ENCODE results near the gene GSTT2. TPM values are rescaled to one million over a fixed set of nuclear protein-coding genes. Genes with fewer than 3 reads are reported as not detected.
"Not testable (repeated sequence)": the region's sequence is repeated elsewhere in the genome, so short reads cannot be mapped to it uniquely, and the experiment has no call there.

GSTT2 gene
- total RNA-seq, 1 donor from 2014 or later = not detected

- H3K4me1 ChIP-seq; H3K27me3 ChIP-seq; DNase-seq (ENCODE audit: extremely low spot score in 2 of 2); H3K9me3 ChIP-seq; H3K27ac ChIP-seq; H3K36me3 ChIP-seq; intact Hi-C loops (cut with DNase I); H3K4me3 ChIP-seq: not testable (repeated sequence)
Measured at GRCh38 chr22:23954991-23955305, 25.0 kb upstream of the GSTT2 start.

- H3K4me3 ChIP-seq; H3K9me3 ChIP-seq; H3K36me3 ChIP-seq; intact Hi-C loops (cut with DNase I); H3K4me1 ChIP-seq; H3K27me3 ChIP-seq; DNase-seq (ENCODE audit: extremely low spot score in 2 of 2); H3K27ac ChIP-seq: not testable (repeated sequence)
Measured at GRCh38 chr22:23955886-23956285, 24.0 kb upstream of the GSTT2 start.

- H3K4me1 ChIP-seq; intact Hi-C loops (cut with DNase I); H3K36me3 ChIP-seq; DNase-seq (ENCODE audit: extremely low spot score in 2 of 2); H3K27me3 ChIP-seq; H3K4me3 ChIP-seq; H3K27ac ChIP-seq; H3K9me3 ChIP-seq: not testable (repeated sequence)
- TF ChIP-seq POLR2AphosphoS5 (IDR thresholded peaks at IDR 0.05; ENCODE audit: insufficient read depth in 1 of 2, low read depth in 1 of 2) = peak in 1 of 2 donors; percentile 20
- peak; percentile 58 to 93 (median 90) for TF ChIP-seq CTCF (IDR thresholded peaks at IDR 0.05)
Measured at GRCh38 chr22:23956301-23956900, 23.5 kb upstream of the GSTT2 start.

GRCh38 chr22:23961084-23961771 lies 18.7 kb upstream of the GSTT2 start, which contains the start of gene GSTT2B:
Gene GSTT2B (minus strand): TSS chr22:23961195. CDS start chr22:23961131, 64 bp downstream.
- intact Hi-C loops (cut with DNase I); H3K4me1 ChIP-seq; H3K27ac ChIP-seq; DNase-seq (ENCODE audit: extremely low spot score in 2 of 2); H3K36me3 ChIP-seq; H3K4me3 ChIP-seq; H3K27me3 ChIP-seq; H3K9me3 ChIP-seq: not testable (repeated sequence)

GRCh38 chr22:23966094-23966493 lies 13.8 kb upstream of the GSTT2 start:
- H3K4me1 ChIP-seq; intact Hi-C loops (cut with DNase I); H3K27me3 ChIP-seq; H3K27ac ChIP-seq; H3K4me3 ChIP-seq; DNase-seq (ENCODE audit: extremely low spot score in 2 of 2); H3K9me3 ChIP-seq: not testable (repeated sequence)
- peaks cover 0 to 22% of the 10 kb centered on the region in 2 donors for H3K36me3 ChIP-seq

GRCh38 chr22:23966568-23966967 lies 13.4 kb upstream of the GSTT2 start, which contains the start of gene DDTL:
Gene DDTL (plus strand): TSS chr22:23966888. CDS start chr22:23966915, 27 bp downstream.
- H3K4me3 ChIP-seq; H3K4me1 ChIP-seq; H3K27ac ChIP-seq; intact Hi-C loops (cut with DNase I); DNase-seq (ENCODE audit: extremely low spot score in 2 of 2); H3K27me3 ChIP-seq; H3K9me3 ChIP-seq: not testable (repeated sequence)
- peaks cover 0 to 25% of the 10 kb centered on the region in 2 donors for H3K36me3 ChIP-seq

GRCh38 chr22:23969071-23969470 lies 10.9 kb upstream of the GSTT2 start:
- no peak overlapping the region for H3K27ac ChIP-seq
- no peak for DNase-seq (ENCODE audit: extremely low spot score in 2 of 2)
- H3K36me3 ChIP-seq = peaks cover 0 to 25% of the 10 kb centered on the region in 2 donors
- no peaks in the 10 kb centered on the region for H3K27me3 ChIP-seq
- H3K4me1 ChIP-seq = no peaks in the 10 kb centered on the region
- no peak overlapping the region for H3K4me3 ChIP-seq
- TF ChIP-seq POLR2AphosphoS5 (IDR thresholded peaks at IDR 0.05; ENCODE audit: insufficient read depth in 1 of 2, low read depth in 1 of 2) (no peak), CTCF (IDR thresholded peaks at IDR 0.05) (no peak), POLR2A (IDR thresholded peaks at IDR 0.05) (no peak)
- no peaks in the 10 kb centered on the region for H3K9me3 ChIP-seq
- intact Hi-C loops (cut with DNase I) = no loop called here
